Small intestine (tissue), 7 donors: ENCODE results near the gene HRCT1. TPM values are rescaled to one million over a fixed set of nuclear protein-coding genes. Genes with fewer than 3 reads are reported as not detected.

Experiments used
- DNase-seq, 2 donors: peaks; one replicate each; pipeline versions ENCODE4 v3.0.0 to v3.0.0-alpha.2; 2013
- FAIRE-seq: peaks from 2 replicates; lab custom pipeline; 2012; peaks lifted over from hg19 to GRCh38; lab: Jason Lieb, UNC
- H3K27ac ChIP-seq, 3 donors: one replicate each; pipeline ENCODE4 v1.5.1; 2013; ENCODE audit warnings: low read length in 2 of 3, mild to moderate bottlenecking in 2 of 3, control low read depth in 1 of 3, inconsistent platforms in 1 of 3, low read depth in 1 of 3, moderate library complexity in 1 of 3
- H3K27me3 ChIP-seq, 3 donors: one replicate each; pipeline ENCODE4 v1.6.1; 2013; ENCODE audit warnings: low read length in 3 of 3, inconsistent platforms in 1 of 3; ENCODE audit not compliant: control insufficient read depth in 3 of 3, insufficient read depth in 3 of 3
- H3K36me3 ChIP-seq, 3 donors: one replicate each; pipeline ENCODE4 v1.6.1; 2013; ENCODE audit warnings: low read length in 3 of 3, inconsistent platforms in 1 of 3, low read depth in 1 of 3, mild to moderate bottlenecking in 1 of 3, moderate library complexity in 1 of 3; ENCODE audit not compliant: control insufficient read depth in 3 of 3, insufficient read depth in 2 of 3
- H3K4me1 ChIP-seq, 3 donors: one replicate each; pipeline ENCODE4 v1.6.1; 2013; ENCODE audit warnings: low read length in 2 of 3, inconsistent platforms in 1 of 3, low read depth in 1 of 3, mild to moderate bottlenecking in 1 of 3, moderate library complexity in 1 of 3; ENCODE audit not compliant: control insufficient read depth in 3 of 3, insufficient read depth in 2 of 3
- H3K4me3 ChIP-seq, 3 donors: one replicate each; pipeline ENCODE4 v1.5.1; 2013; ENCODE audit warnings: low read length in 3 of 3, control low read depth in 1 of 3, inconsistent platforms in 1 of 3, low read depth in 1 of 3, mild to moderate bottlenecking in 1 of 3, moderate library complexity in 1 of 3
- H3K9me3 ChIP-seq, 2 donors: one replicate each; pipeline ENCODE4 v1.6.1; 2013; ENCODE audit warnings: low read depth in 1 of 2, low read length in 1 of 2; ENCODE audit not compliant: control insufficient read depth in 2 of 2, insufficient read depth in 1 of 2
- WGBS, 3 donors: extraction: QIAGEN DNeasy Blood & Tissue Kit; methylation state at CpG; one replicate each; pipeline ENCODE4 v1.1.7; 2013; 5-methylcytosine and 5-hydroxymethylcytosine counted together
- polyA plus RNA-seq, 4 donors: library from polyadenylated mRNA; stranded (reverse) in 3 of 4; unstranded in 1 of 4; fragments of 200-250 nt in 3 of 4; fragments of 120-200 nt in 1 of 4; gene quantifications; one replicate each; pipeline versions ENCODE4 v1.2.1 to v1.2.3, GENCODE V29; 2013
- donor health status: healthy with polysubstance abuse.
- donor health status: control.
- donor health status: control.
- donor health status: Bipolar disorder and iron deficiency.
- donor health status: healthy.

Gene HRCT1
- polyA plus RNA-seq, 4 donors, result 1.8 to 17.8 (median 7.5) TPM

GRCh38 chr9:35956651-35957050 is 50.6 kb downstream of the HRCT1 start:
- no peak for FAIRE-seq
- Histone ChIP-seq H3K36me3 (no peaks in the 10 kb centered on the region), H3K27me3 (no peaks in the 10 kb centered on the region), H3K9me3 (no peaks in the 10 kb centered on the region), H3K4me1 (peaks cover 0 to 29% (median 2%) of the 10 kb centered on the region in 3 donors), H3K4me3 (no peak overlapping the region), H3K27ac (no peak overlapping the region)
- DNase-seq, result no peak
- 84 to 88% (median 85%) methylated on average over 5 of the region's 5 CpGs for WGBS, 3 donors

Other genes with a start within 250 kb of the HRCT1 start
- 100 to 1,000 TPM in 1 of 4 donors, not detected in 3; 269 TPM for gene RMRP, start 248.2 kb upstream of the HRCT1 start, polyA plus RNA-seq
- gene CCDC107, start 247.9 kb upstream of the HRCT1 start, polyA plus RNA-seq, result 10 to 100 TPM; 10.6 to 49.0 (median 27.3) TPM
- gene ARHGEF39, start 241.0 kb upstream of the HRCT1 start, polyA plus RNA-seq, result 1 to 10 TPM in 2 of 4 donors, under 1 TPM in 2; 0.54 to 8.7 (median 3.3) TPM
- gene CA9, start 232.3 kb upstream of the HRCT1 start, polyA plus RNA-seq, result 100 to 1,000 TPM in 1 of 4 donors, 1 to 10 TPM in 2, under 1 TPM in 1; 0.09 to 172 (median 4.4) TPM
- 100 to 1,000 TPM in 1 of 4 donors, 10 to 100 TPM in 3; 23.0 to 253 (median 81.2) TPM for gene TPM2, start 216.3 kb upstream of the HRCT1 start, polyA plus RNA-seq
- gene TLN1, start 174.0 kb upstream of the HRCT1 start, polyA plus RNA-seq, result 100 to 1,000 TPM in 1 of 4 donors, 10 to 100 TPM in 3; 82.1 to 103 (median 88.5) TPM
- gene CREB3, start 173.5 kb upstream of the HRCT1 start, polyA plus RNA-seq, result 10 to 100 TPM; 22.3 to 31.2 (median 27.7) TPM
- 100 to 1,000 TPM in 3 of 4 donors, 10 to 100 TPM in 1; 63.4 to 176 (median 136) TPM for gene GBA2, start 157.0 kb upstream of the HRCT1 start, polyA plus RNA-seq
- gene RGP1, start 156.9 kb upstream of the HRCT1 start, polyA plus RNA-seq, result 10 to 100 TPM in 3 of 4 donors, 1 to 10 TPM in 1; 8.1 to 20.9 (median 15.4) TPM
- gene MSMP, start 151.9 kb upstream of the HRCT1 start, polyA plus RNA-seq, result under 1 TPM in 2 of 4 donors, not detected in 2; 0.18 to 0.52 TPM
- gene NPR2, start 114.6 kb upstream of the HRCT1 start, polyA plus RNA-seq, result 10 to 100 TPM in 1 of 4 donors, 1 to 10 TPM in 2, under 1 TPM in 1; 0.89 to 12.0 (median 4.9) TPM
- under 1 TPM in 2 of 4 donors, not detected in 2; 0.49 to 0.72 TPM for gene SPAG8, start 93.9 kb upstream of the HRCT1 start, polyA plus RNA-seq
- gene HINT2, start 91.2 kb upstream of the HRCT1 start, polyA plus RNA-seq, result 100 to 1,000 TPM in 2 of 4 donors, 10 to 100 TPM in 2; 34.4 to 138 (median 93.9) TPM
- under 1 TPM in 1 of 4 donors, not detected in 3; 0.09 TPM for gene FAM221B, start 77.5 kb upstream of the HRCT1 start, polyA plus RNA-seq
- 10 to 100 TPM in 1 of 4 donors, 1 to 10 TPM in 2, under 1 TPM in 1; 0.89 to 35.9 (median 4.5) TPM for gene TMEM8B, start 77.0 kb upstream of the HRCT1 start, polyA plus RNA-seq
- under 1 TPM in 1 of 4 donors, not detected in 3; 0.19 TPM for gene OR13J1, start 35.8 kb upstream of the HRCT1 start, polyA plus RNA-seq
- under 1 TPM; 0.45 to 0.81 (median 0.54) TPM for gene SPAAR, start 3.3 kb downstream of the HRCT1 start, polyA plus RNA-seq
- under 1 TPM in 1 of 4 donors, not detected in 3; 0.06 TPM for gene OR2S2, start 52.0 kb downstream of the HRCT1 start, polyA plus RNA-seq
- gene RECK, start 130.7 kb downstream of the HRCT1 start, polyA plus RNA-seq, result 1 to 10 TPM in 2 of 4 donors, under 1 TPM in 1, not detected in 1; 0.81 to 5.0 (median 4.7) TPM
- gene GLIPR2, start 230.5 kb downstream of the HRCT1 start, polyA plus RNA-seq, result 10 to 100 TPM in 3 of 4 donors, 1 to 10 TPM in 1; 3.4 to 22.3 (median 14.8) TPM